Measurements from ENCODE around the gene SELENBP1. TPM values are rescaled to one million over a fixed set of nuclear protein-coding genes. Genes with fewer than 3 reads are reported as not detected.
A peak's percentile ranks its signal among the peaks of the same experiment; 100 is the strongest.

The SELENBP1 gene
- polyA plus RNA-seq, 1 of the 3 experiments (the other 2 are of a cell fraction) = 0.16 TPM

GRCh38 chr1:151327223-151327902, 45.1 kb downstream of the SELENBP1 start, which contains the start of gene PI4KB (continued):
- TF ChIP-seq, protein P1, sequence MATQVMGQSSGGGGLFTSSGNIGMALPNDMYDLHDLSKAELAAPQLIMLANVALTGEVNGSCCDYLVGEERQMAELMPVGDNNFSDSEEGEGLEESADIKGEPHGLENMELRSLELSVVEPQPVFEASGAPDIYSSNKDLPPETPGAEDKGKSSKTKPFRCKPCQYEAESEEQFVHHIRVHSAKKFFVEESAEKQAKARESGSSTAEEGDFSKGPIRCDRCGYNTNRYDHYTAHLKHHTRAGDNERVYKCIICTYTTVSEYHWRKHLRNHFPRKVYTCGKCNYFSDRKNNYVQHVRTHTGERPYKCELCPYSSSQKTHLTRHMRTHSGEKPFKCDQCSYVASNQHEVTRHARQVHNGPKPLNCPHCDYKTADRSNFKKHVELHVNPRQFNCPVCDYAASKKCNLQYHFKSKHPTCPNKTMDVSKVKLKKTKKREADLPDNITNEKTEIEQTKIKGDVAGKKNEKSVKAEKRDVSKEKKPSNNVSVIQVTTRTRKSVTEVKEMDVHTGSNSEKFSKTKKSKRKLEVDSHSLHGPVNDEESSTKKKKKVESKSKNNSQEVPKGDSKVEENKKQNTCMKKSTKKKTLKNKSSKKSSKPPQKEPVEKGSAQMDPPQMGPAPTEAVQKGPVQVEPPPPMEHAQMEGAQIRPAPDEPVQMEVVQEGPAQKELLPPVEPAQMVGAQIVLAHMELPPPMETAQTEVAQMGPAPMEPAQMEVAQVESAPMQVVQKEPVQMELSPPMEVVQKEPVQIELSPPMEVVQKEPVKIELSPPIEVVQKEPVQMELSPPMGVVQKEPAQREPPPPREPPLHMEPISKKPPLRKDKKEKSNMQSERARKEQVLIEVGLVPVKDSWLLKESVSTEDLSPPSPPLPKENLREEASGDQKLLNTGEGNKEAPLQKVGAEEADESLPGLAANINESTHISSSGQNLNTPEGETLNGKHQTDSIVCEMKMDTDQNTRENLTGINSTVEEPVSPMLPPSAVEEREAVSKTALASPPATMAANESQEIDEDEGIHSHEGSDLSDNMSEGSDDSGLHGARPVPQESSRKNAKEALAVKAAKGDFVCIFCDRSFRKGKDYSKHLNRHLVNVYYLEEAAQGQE (IDR thresholded peaks at IDR 0.05; ENCODE audit: low read depth, low read length) = no peak
- TF ChIP-seq MAX (IDR thresholded peaks at IDR 0.05; ENCODE audit: low read depth) (peak; percentile 32; the same call in 1 of the 2 replicates), GABPA (IDR thresholded peaks at IDR 0.05; ENCODE audit: low read depth) (no peak), RAD21 (IDR thresholded peaks at IDR 0.05; ENCODE audit: low read length) (no peak), USF2 (IDR thresholded peaks at IDR 0.05; ENCODE audit: borderline replicate concordance, low read depth, low read length) (no peak), FOSL2 (IDR thresholded peaks at IDR 0.05; ENCODE audit: borderline replicate concordance, low read depth) (no peak), CHD2 (IDR thresholded peaks at IDR 0.05; ENCODE audit: low read length, partially characterized antibody) (no peak), CTCF (IDR thresholded peaks at IDR 0.05) (no peak), IRF3 (IDR thresholded peaks at IDR 0.05; ENCODE audit: low read depth, low read length) (no peak)
